ENCODE measurements around the gene MICOS13. TPM values are rescaled to one million over a fixed set of nuclear protein-coding genes. Genes with fewer than 3 reads are reported as not detected.
A peak's percentile ranks its signal among the peaks of the same experiment; 100 is the strongest.

The MICOS13 gene
- total RNA-seq, 1 donor from 2014 or later, result 22.8 TPM

DNA sequence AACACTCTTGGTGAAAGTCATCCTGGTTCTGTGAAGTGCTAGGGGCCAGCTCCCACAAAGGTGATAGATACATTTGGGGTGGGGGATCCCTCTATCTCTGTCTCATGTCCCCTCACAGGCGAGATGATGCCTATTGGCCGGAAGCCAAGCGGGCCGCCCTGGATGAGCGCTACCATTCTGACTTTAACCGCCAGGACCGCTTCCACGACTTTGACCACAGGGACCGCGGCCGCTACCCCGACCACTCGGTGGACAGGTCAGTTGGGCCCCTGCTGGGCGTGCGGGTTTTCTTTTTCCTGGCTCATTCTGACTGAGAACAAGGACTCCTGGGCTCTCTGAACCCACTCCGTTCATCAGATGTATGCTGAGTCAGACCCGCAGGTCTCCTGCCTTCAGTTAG is 16.4 kb downstream of the MICOS13 start:
- H3K9me3 Mint-ChIP-seq (ENCODE audit: unreplicated experiment), result no peaks in the 10 kb centered on the region
- no peaks in the 10 kb centered on the region for H3K36me3 Mint-ChIP-seq (ENCODE audit: unreplicated experiment)
- H3K27ac Mint-ChIP-seq (ENCODE audit: unreplicated experiment), result no peak overlapping the region
- no peak for DNase-seq
- peaks cover 3% of the 10 kb centered on the region for H3K4me1 Mint-ChIP-seq (ENCODE audit: low read depth, unreplicated experiment)
- H3K27me3 Mint-ChIP-seq (ENCODE audit: unreplicated experiment), result peaks cover 2% of the 10 kb centered on the region
- H3K4me3 Mint-ChIP-seq (ENCODE audit: unreplicated experiment), result no peak overlapping the region
- TF ChIP-seq, protein P1, sequence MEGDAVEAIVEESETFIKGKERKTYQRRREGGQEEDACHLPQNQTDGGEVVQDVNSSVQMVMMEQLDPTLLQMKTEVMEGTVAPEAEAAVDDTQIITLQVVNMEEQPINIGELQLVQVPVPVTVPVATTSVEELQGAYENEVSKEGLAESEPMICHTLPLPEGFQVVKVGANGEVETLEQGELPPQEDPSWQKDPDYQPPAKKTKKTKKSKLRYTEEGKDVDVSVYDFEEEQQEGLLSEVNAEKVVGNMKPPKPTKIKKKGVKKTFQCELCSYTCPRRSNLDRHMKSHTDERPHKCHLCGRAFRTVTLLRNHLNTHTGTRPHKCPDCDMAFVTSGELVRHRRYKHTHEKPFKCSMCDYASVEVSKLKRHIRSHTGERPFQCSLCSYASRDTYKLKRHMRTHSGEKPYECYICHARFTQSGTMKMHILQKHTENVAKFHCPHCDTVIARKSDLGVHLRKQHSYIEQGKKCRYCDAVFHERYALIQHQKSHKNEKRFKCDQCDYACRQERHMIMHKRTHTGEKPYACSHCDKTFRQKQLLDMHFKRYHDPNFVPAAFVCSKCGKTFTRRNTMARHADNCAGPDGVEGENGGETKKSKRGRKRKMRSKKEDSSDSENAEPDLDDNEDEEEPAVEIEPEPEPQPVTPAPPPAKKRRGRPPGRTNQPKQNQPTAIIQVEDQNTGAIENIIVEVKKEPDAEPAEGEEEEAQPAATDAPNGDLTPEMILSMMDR (IDR thresholded peaks at IDR 0.05; ENCODE audit: partially characterized antibody, unreplicated experiment), result no peak

DNA sequence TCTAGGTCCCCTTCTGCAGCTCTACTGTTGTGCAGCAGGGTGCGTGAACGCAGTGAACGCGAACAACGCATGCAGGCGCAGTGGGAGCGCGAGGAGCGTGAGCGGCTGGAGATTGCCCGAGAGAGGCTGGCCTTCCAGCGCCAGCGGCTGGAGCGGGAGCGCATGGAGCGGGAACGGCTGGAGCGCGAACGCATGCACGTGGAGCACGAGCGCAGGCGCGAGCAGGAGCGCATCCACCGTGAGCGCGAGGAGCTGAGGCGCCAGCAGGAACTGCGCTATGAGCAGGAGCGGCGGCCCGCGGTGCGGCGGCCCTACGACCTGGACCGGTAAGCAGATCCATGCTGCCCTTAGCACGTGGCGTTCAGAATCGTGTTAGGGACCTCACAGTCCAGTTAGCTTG is 18.8 kb downstream of the MICOS13 start:
- TF ChIP-seq, protein P1 (IDR thresholded peaks at IDR 0.05; ENCODE audit: partially characterized antibody, unreplicated experiment), result no peak
- H3K36me3 Mint-ChIP-seq (ENCODE audit: unreplicated experiment), result no peaks in the 10 kb centered on the region
- no peak overlapping the region for H3K27ac Mint-ChIP-seq (ENCODE audit: unreplicated experiment)
- DNase-seq, result no peak
- no peak overlapping the region for H3K4me3 Mint-ChIP-seq (ENCODE audit: unreplicated experiment)
- H3K4me1 Mint-ChIP-seq (ENCODE audit: low read depth, unreplicated experiment), result peaks cover under 1% of the 10 kb centered on the region
- H3K9me3 Mint-ChIP-seq (ENCODE audit: unreplicated experiment), result peaks cover 2% of the 10 kb centered on the region
- no peaks in the 10 kb centered on the region for H3K27me3 Mint-ChIP-seq (ENCODE audit: unreplicated experiment)

DNA sequence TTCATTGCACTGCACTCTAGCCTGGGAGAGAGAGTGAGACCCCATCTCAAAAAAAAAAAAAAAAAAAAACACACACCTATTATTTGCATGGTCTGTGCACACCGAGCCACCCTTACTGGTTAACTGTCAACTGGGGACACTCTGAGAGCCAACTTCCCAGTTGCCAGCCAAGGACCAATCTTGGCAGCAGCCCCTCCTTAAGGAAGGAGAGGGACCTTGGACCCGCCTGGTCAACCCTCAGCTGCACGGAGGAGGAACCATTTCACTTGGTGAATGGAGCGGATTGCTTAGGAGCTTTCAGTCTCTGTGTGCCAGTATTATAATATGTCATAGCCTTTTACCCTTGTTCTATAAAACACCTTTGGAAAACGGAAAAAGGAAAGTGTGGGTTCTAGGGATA is 24.9 kb downstream of the MICOS13 start:
- H3K27me3 Mint-ChIP-seq (ENCODE audit: unreplicated experiment), result peaks cover 2% of the 10 kb centered on the region
- H3K27ac Mint-ChIP-seq (ENCODE audit: unreplicated experiment), result no peak overlapping the region
- no peak overlapping the region for H3K4me3 Mint-ChIP-seq (ENCODE audit: unreplicated experiment)
- H3K4me1 Mint-ChIP-seq (ENCODE audit: low read depth, unreplicated experiment), result peaks cover 7% of the 10 kb centered on the region
- no peaks in the 10 kb centered on the region for H3K36me3 Mint-ChIP-seq (ENCODE audit: unreplicated experiment)
- peaks cover 2% of the 10 kb centered on the region for H3K9me3 Mint-ChIP-seq (ENCODE audit: unreplicated experiment)
- TF ChIP-seq, protein P1 (IDR thresholded peaks at IDR 0.05; ENCODE audit: partially characterized antibody, unreplicated experiment), result no peak
- no peak for DNase-seq

DNA sequence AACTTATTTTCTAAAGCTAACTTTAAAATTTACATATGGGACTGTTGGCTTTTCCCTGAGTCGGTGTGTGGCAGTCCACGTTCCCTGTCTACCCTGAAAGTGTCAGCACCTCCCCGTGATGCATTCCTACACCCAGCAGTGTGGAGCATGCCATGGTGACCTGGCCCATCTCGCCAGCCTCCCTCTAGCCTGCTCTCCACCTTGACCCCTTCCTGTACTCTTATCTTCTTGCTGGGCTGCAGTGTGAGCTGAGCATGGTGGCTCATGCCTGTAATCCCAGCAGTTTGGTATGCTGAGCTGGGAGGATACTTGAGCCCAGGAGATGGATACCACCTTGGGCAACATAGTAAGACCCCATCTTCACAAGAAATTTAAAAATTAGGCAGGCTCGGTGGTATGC is 25.4 kb downstream of the MICOS13 start:
- no peak for DNase-seq
- Mint-ChIP-seq H3K27me3 (ENCODE audit: unreplicated experiment) (peaks cover 2% of the 10 kb centered on the region), H3K36me3 (ENCODE audit: unreplicated experiment) (no peaks in the 10 kb centered on the region), H3K9me3 (ENCODE audit: unreplicated experiment) (peaks cover 2% of the 10 kb centered on the region), H3K27ac (ENCODE audit: unreplicated experiment) (no peak overlapping the region), H3K4me3 (ENCODE audit: unreplicated experiment) (no peak overlapping the region), H3K4me1 (ENCODE audit: low read depth, unreplicated experiment) (peaks cover 9% of the 10 kb centered on the region)
- TF ChIP-seq, protein P1 (IDR thresholded peaks at IDR 0.05; ENCODE audit: partially characterized antibody, unreplicated experiment), result no peak

DNA sequence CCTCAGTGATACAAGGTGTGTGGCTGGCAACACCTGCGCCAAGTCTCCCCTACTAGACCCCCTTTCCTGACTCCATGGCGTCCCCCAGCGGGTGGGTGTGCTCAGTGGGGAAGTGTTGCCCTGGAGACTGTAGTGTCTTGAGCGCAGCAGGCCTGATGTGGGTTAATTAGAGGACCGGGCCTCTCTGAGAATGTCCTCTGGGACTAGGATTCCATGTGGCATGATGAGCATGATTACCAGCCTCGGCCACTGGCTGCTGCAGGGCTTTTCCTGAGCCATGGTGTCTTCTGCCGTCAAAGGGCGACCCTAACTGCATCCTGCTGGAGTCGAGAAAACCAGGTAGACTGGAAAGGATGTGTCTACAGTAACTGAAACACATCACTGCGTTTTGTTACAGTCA is 28.1 kb downstream of the MICOS13 start:
- Mint-ChIP-seq H3K27me3 (ENCODE audit: unreplicated experiment) (peaks cover 2% of the 10 kb centered on the region), H3K4me1 (ENCODE audit: low read depth, unreplicated experiment) (peaks cover 9% of the 10 kb centered on the region), H3K9me3 (ENCODE audit: unreplicated experiment) (no peaks in the 10 kb centered on the region), H3K4me3 (ENCODE audit: unreplicated experiment) (no peak overlapping the region), H3K36me3 (ENCODE audit: unreplicated experiment) (no peaks in the 10 kb centered on the region), H3K27ac (ENCODE audit: unreplicated experiment) (peak overlapping the region; percentile 22)
- peak; percentile 37 for DNase-seq
- TF ChIP-seq, protein P1 (IDR thresholded peaks at IDR 0.05; ENCODE audit: partially characterized antibody, unreplicated experiment), result no peak

Data from glutamatergic neuron (in vitro differentiated cells).